SU-DHL-6 (cell line): ENCODE measurements around the gene PLCB1.

ENCODE experiments used
- H2AFZ ChIP-seq: fragments of 200-600 bp; sonication (generic); 2 replicates; pipeline ENCODE4 v1.6.1; 2014; ENCODE audit warnings: low read depth, mild to moderate bottlenecking, moderate library complexity, mixed read lengths, antibody characterized with exemption, low read length; ENCODE audit not compliant: severe bottlenecking
- H3F3A ChIP-seq: fragments of 200-600 bp; shearing (Covaris generic); 2 replicates; pipeline ENCODE4 v1.6.0; 2016; ENCODE audit warnings: antibody characterized with exemption, mild to moderate bottlenecking; ENCODE audit not compliant: insufficient read depth
- H3K27ac ChIP-seq: fragments of 200-600 bp; sonication (generic); 2 replicates; pipeline ENCODE4 v1.5.1; 2016; ENCODE audit warnings: low read depth, mild to moderate bottlenecking, low read length, moderate library complexity, mixed read lengths
- H3K27me3 ChIP-seq: fragments of 200-600 bp; sonication (generic), shearing (Covaris generic); 2 replicates; pipeline ENCODE4 v1.6.0; 2014; ENCODE audit warnings: mild to moderate bottlenecking, low read length
- H3K36me3 ChIP-seq: fragments of 200-600 bp; sonication (generic); 2 replicates; pipeline ENCODE4 v1.6.1; 2014; ENCODE audit warnings: mild to moderate bottlenecking, low read length, mixed read lengths
- H3K4me2 ChIP-seq: fragments of 300-600, 200-600 bp; shearing (Covaris generic), sonication (generic); 2 replicates; pipeline ENCODE4 v1.6.0; 2014; ENCODE audit warnings: low read length, low read depth, mild to moderate bottlenecking; ENCODE audit not compliant: poor library complexity, severe bottlenecking
- H3K4me3 ChIP-seq: fragments of 200-600 bp; sonication (generic); 2 replicates; pipeline ENCODE4 v1.5.1; 2014; ENCODE audit warnings: antibody characterized with exemption, low read length, mild to moderate bottlenecking, mixed read lengths; ENCODE audit not compliant: insufficient read depth, poor library complexity, severe bottlenecking
- H3K79me2 ChIP-seq: fragments of 200-600 bp; sonication (generic); 2 replicates; pipeline ENCODE4 v1.6.1; 2014; ENCODE audit warnings: mild to moderate bottlenecking, low read length, moderate library complexity; ENCODE audit not compliant: insufficient read depth
- H3K9ac ChIP-seq: fragments of 200-600 bp; sonication (generic); 2 replicates; pipeline ENCODE4 v1.7.0; 2014; ENCODE audit warnings: mild to moderate bottlenecking, low read length
- H3K9me2 ChIP-seq: fragments of 200-600 bp; sonication (generic); replicated peaks from 2 replicates; pipeline ENCODE4 v1.6.1; 2014; ENCODE audit warnings: low read length; ENCODE audit not compliant: insufficient read depth
- H3K9me3 ChIP-seq: fragments of 200-600 bp; sonication (generic); 2 replicates; pipeline ENCODE4 v1.6.1; 2014; ENCODE audit warnings: low read length, mixed read lengths; ENCODE audit not compliant: insufficient read depth
- H4K20me1 ChIP-seq: fragments of 200-600 bp; sonication (generic); 2 replicates; pipeline ENCODE4 v1.6.1; 2014; ENCODE audit warnings: low read depth, mild to moderate bottlenecking, antibody characterized with exemption, low read length, moderate library complexity, mixed read lengths
- CTCF ChIP-seq: fragments of 200-600 bp; sonication (generic); IDR thresholded peaks from one replicate; pipeline ENCODE4 v1.5.1; 2017; ENCODE audit warnings: antibody characterized with exemption, mild to moderate bottlenecking, low read length, moderate library complexity; ENCODE audit not compliant: insufficient read depth, poor library complexity, severe bottlenecking
- EZH2phosphoT487 ChIP-seq: fragments of 200-600 bp; sonication (generic), shearing (Covaris generic); conservative IDR thresholded peaks from 2 replicates; pipeline ENCODE4 v1.6.1; 2018; ENCODE audit warnings: mild to moderate bottlenecking, antibody characterized with exemption, low read length, moderate library complexity, mixed read lengths

Gene PLCB1

DNA sequence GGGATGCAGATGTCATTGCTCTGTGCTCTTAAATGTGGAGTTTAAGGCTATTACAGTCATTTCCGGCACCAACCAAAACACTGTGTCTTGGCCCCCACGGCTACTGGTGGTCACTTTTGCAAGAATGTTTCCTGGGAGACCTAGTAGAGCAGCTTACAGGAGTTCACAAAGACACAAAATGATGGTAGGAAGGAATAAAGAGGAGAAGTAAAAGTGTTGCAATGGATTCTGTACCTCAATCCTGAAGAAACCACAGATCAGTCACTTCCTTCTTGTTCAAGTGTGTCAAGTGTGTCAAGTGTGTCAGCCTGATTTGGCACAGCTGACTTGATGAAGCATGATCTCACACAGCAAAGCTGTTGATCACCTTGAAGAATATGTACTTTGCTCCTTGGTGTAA is 344.0 kb downstream of the PLCB1 start:
- Histone ChIP-seq H3K9me3 (no peaks in the 10 kb centered on the region), H3K27ac (no peak overlapping the region), H2AFZ (no peak overlapping the region), H3K4me2 (no peak overlapping the region), H3K4me3 (no peak overlapping the region), H3K79me2 (no peaks in the 10 kb centered on the region), H3K27me3 (no peaks in the 10 kb centered on the region), H3F3A (no peaks in the 10 kb centered on the region), H4K20me1 (no peaks in the 10 kb centered on the region), H3K36me3 (no peaks in the 10 kb centered on the region), H3K9me2 (no peaks in the 10 kb centered on the region), H3K9ac (no peak overlapping the region)
- no peak for TF ChIP-seq EZH2phosphoT487
- TF ChIP-seq CTCF, result no peak

DNA sequence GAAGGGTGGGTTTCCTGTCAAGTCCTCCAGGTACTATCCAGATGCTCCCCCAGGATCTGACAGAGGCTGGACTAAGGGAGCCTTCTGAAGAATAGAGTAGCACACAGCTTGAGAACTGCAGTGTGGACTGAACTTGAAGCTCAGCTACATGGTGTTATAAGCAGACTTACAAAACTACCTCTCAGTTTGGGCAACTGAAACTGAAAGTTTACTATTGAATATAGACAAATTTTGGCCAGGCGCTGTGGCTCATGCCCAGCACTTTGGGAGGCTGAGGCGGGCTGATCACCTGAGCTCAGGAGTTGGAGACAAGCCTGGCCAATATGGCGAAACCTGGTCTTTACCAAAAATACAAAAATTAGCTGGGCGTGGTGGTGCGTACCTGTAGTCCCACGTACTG is 348.5 kb downstream of the PLCB1 start:
- H3K9me2 ChIP-seq, result no peaks in the 10 kb centered on the region
- no peaks in the 10 kb centered on the region for H4K20me1 ChIP-seq
- H3K27me3 ChIP-seq, result no peaks in the 10 kb centered on the region
- H3K4me3 ChIP-seq, result no peak overlapping the region
- no peaks in the 10 kb centered on the region for H3K9me3 ChIP-seq
- H3K27ac ChIP-seq, result no peak overlapping the region
- no peak overlapping the region for H2AFZ ChIP-seq
- H3K79me2 ChIP-seq, result no peaks in the 10 kb centered on the region
- no peak overlapping the region for H3K9ac ChIP-seq
- no peaks in the 10 kb centered on the region for H3F3A ChIP-seq
- TF ChIP-seq CTCF (no peak), EZH2phosphoT487 (no peak)
- H3K4me2 ChIP-seq, result no peak overlapping the region
- H3K36me3 ChIP-seq, result no peaks in the 10 kb centered on the region

GRCh38 chr20:8487696-8488095 is 355.6 kb downstream of the PLCB1 start:
- no peak overlapping the region for H2AFZ ChIP-seq
- no peaks in the 10 kb centered on the region for H3K79me2 ChIP-seq
- H3K4me3 ChIP-seq, result no peak overlapping the region
- no peak overlapping the region for H3K4me2 ChIP-seq
- H3K9ac ChIP-seq, result no peak overlapping the region
- H3K27me3 ChIP-seq, result no peaks in the 10 kb centered on the region
- no peaks in the 10 kb centered on the region for H3K9me2 ChIP-seq
- no peak overlapping the region for H3K27ac ChIP-seq
- TF ChIP-seq EZH2phosphoT487 (no peak), CTCF (no peak)
- H3K9me3 ChIP-seq, result no peaks in the 10 kb centered on the region
- no peaks in the 10 kb centered on the region for H3F3A ChIP-seq
- H4K20me1 ChIP-seq, result no peaks in the 10 kb centered on the region
- no peaks in the 10 kb centered on the region for H3K36me3 ChIP-seq
